ENCODE data around the gene TXNDC11. TPM values are rescaled to one million over a fixed set of nuclear protein-coding genes. Genes with fewer than 3 reads are reported as not detected.

TXNDC11 gene
- total RNA-seq, 6 donors from 2014 or later: 81.2 to 148 (median 117) TPM

DNA sequence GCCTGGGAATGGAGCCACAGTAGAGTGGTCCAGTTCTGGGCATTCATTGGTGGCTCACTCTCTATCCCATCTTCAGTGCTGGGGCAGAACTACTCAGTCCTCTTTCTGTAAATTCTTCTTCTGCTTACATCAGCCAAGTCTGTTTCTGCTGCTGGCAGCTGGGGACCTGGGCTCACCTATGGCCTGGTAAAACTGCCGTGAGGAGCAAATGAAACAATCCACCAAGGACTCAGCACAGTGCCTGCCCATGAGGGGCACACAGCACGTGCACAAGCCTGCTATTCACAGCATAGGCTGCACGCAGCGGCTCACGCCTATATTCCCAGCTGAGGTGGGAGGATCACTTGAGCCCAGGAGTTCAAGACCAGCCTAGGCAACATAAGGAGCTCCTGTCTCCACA is 105.3 kb downstream of the TXNDC11 start:
- H3K36me3 ChIP-seq: no peaks in the 10 kb centered on the region
- peaks cover 20 to 41% (median 33%) of the 10 kb centered on the region in 4 donors for H3K4me1 ChIP-seq
- WGBS, 2 donors: 83 to 90% methylated on average over 1 to 5 of the region's 5 CpGs
- ATAC-seq (ENCODE audit: low FRiP score in 2 of 2) (no peak), DNase-seq (no peak)
- H3K9me3 ChIP-seq: no peaks in the 10 kb centered on the region
- TF ChIP-seq EP300 (IDR thresholded peaks at IDR 0.05): no peak
- TF ChIP-seq POLR2AphosphoS5 (IDR thresholded peaks at IDR 0.05): no peak
- no peak for TF ChIP-seq POLR2A (IDR thresholded peaks at IDR 0.05)
- TF ChIP-seq CTCF (IDR thresholded peaks at IDR 0.05): no peak
- no peaks in the 10 kb centered on the region for H3K27me3 ChIP-seq
- no peak overlapping the region for H3K4me3 ChIP-seq
- H3K27ac ChIP-seq: no peak overlapping the region

- WGBS, 2 donors: 47 to 49% methylated on average over 14 of the region's 14 CpGs
- DNase-seq (peak in 1 of 2 donors; percentile 74), ATAC-seq (ENCODE audit: low FRiP score in 2 of 2) (peak in 1 of 2 donors; percentile 77)
- Histone ChIP-seq H3K27me3 (no peaks in the 10 kb centered on the region), H3K36me3 (no peaks in the 10 kb centered on the region), H3K4me3 (peak overlapping the region in 1 of 4 donors; percentile 6), H3K9me3 (no peaks in the 10 kb centered on the region), H3K27ac (no peak overlapping the region), H3K4me1 (peaks cover 17 to 39% (median 31%) of the 10 kb centered on the region in 4 donors)
- TF ChIP-seq EP300 (IDR thresholded peaks at IDR 0.05): peak in 1 of 4 donors; percentile 50
- TF ChIP-seq POLR2A (IDR thresholded peaks at IDR 0.05): peak in 2 of 4 donors; percentile 12 to 57
- TF ChIP-seq POLR2AphosphoS5 (IDR thresholded peaks at IDR 0.05): no peak
- TF ChIP-seq CTCF (IDR thresholded peaks at IDR 0.05): no peak
These were observed 106.4 kb downstream of the TXNDC11 start for GRCh38 chr16:11636172-11636721.

GRCh38 chr16:11635679-11636171 is 106.9 kb downstream of the TXNDC11 start:
- Histone ChIP-seq H3K36me3 (no peaks in the 10 kb centered on the region), H3K9me3 (no peaks in the 10 kb centered on the region), H3K27me3 (no peaks in the 10 kb centered on the region), H3K4me3 (peak overlapping the region in 1 of 4 donors; percentile 6), H3K27ac (no peak overlapping the region), H3K4me1 (peaks cover 12 to 33% (median 26%) of the 10 kb centered on the region in 4 donors)
- no peak for ATAC-seq (ENCODE audit: low FRiP score in 2 of 2)
- DNase-seq: no peak
- TF ChIP-seq CTCF (IDR thresholded peaks at IDR 0.05) (no peak), POLR2A (IDR thresholded peaks at IDR 0.05) (no peak), POLR2AphosphoS5 (IDR thresholded peaks at IDR 0.05) (no peak), EP300 (IDR thresholded peaks at IDR 0.05) (no peak)
- WGBS, 2 donors: 77 to 79% methylated on average over 12 of the region's 12 CpGs

GRCh38 chr16:11635113-11635652 is 107.5 kb downstream of the TXNDC11 start:
- Histone ChIP-seq H3K27ac (no peak overlapping the region), H3K27me3 (no peaks in the 10 kb centered on the region), H3K4me1 (peaks cover 6 to 28% (median 22%) of the 10 kb centered on the region in 4 donors), H3K4me3 (no peak overlapping the region), H3K9me3 (no peaks in the 10 kb centered on the region), H3K36me3 (no peaks in the 10 kb centered on the region)
- WGBS, 2 donors: 84 to 92% methylated on average over 10 of the region's 10 CpGs
- ATAC-seq (ENCODE audit: low FRiP score in 2 of 2): no peak
- no peak for DNase-seq
- TF ChIP-seq POLR2AphosphoS5 (IDR thresholded peaks at IDR 0.05): no peak
- no peak for TF ChIP-seq POLR2A (IDR thresholded peaks at IDR 0.05)
- TF ChIP-seq CTCF (IDR thresholded peaks at IDR 0.05): no peak
- TF ChIP-seq EP300 (IDR thresholded peaks at IDR 0.05): no peak

Data from upper lobe of left lung (tissue), 6 donors.